Neuronal stem cell (in vitro differentiated cells): ENCODE measurements around the gene FSIP1.

Experiments
- DNase-seq: peaks from one replicate; pipeline ENCODE4 v3.0.0-alpha.2; 2013; ENCODE audit warnings: low spot score
- H2AFZ ChIP-seq: one replicate; pipeline ENCODE4 v1.6.1; 2013; ENCODE audit warnings: mild to moderate bottlenecking, low read length, inconsistent platforms
- H2AK5ac ChIP-seq: 2 replicates; pipeline ENCODE4 v1.6.1; 2013; ENCODE audit warnings: low read depth, mild to moderate bottlenecking, inconsistent platforms, low read length, moderate library complexity, mixed read lengths
- H2BK120ac ChIP-seq: 2 replicates; pipeline ENCODE4 v1.6.1; 2013; ENCODE audit warnings: low read depth, mild to moderate bottlenecking, inconsistent platforms, low read length, moderate library complexity, mixed read lengths
- H2BK12ac ChIP-seq: one replicate; pipeline ENCODE4 v1.6.1; 2013; ENCODE audit warnings: low read length, inconsistent platforms
- H2BK15ac ChIP-seq: 2 replicates; pipeline ENCODE4 v1.6.1; 2013; ENCODE audit warnings: mild to moderate bottlenecking, low read length, inconsistent platforms, mixed read lengths
- H2BK5ac ChIP-seq: one replicate; pipeline ENCODE4 v1.6.1; 2013; ENCODE audit warnings: inconsistent platforms, mild to moderate bottlenecking, low read length, moderate library complexity
- H3K14ac ChIP-seq: one replicate; pipeline ENCODE4 v1.6.1; 2013; ENCODE audit warnings: low read length, inconsistent platforms
- H3K18ac ChIP-seq: 2 replicates; pipeline ENCODE4 v1.6.1; 2013; ENCODE audit warnings: low read length, inconsistent platforms
- H3K23ac ChIP-seq: 2 replicates; pipeline ENCODE4 v1.6.1; 2013; ENCODE audit warnings: low read depth, mild to moderate bottlenecking, mixed read lengths, low read length, inconsistent platforms; ENCODE audit not compliant: poor library complexity
- H3K27ac ChIP-seq: replicated peaks from 3 replicates; pipeline ENCODE4 v1.5.1; 2013; ENCODE audit warnings: low read length, inconsistent platforms
- H3K27me3 ChIP-seq, 3 experiments: 2 replicates each; pipeline ENCODE4 v1.6.1; 2013; ENCODE audit warnings: low read length in 3 of 3, mild to moderate bottlenecking in 2 of 3, inconsistent platforms in 1 of 3, low read depth in 1 of 3, mixed read lengths in 1 of 3, moderate library complexity in 1 of 3; ENCODE audit not compliant: control insufficient read depth in 3 of 3, insufficient read depth in 3 of 3
- H3K36me3 ChIP-seq, 2 donors: replicated peaks in 1 of 2; 2 replicates each; pipeline ENCODE4 v1.6.1; 2013; ENCODE audit warnings: low read length in 2 of 2; ENCODE audit not compliant: control insufficient read depth in 2 of 2, insufficient read depth in 2 of 2
- H3K4ac ChIP-seq: 2 replicates; pipeline ENCODE4 v1.6.1; 2013; ENCODE audit warnings: inconsistent platforms, mild to moderate bottlenecking, low read length, moderate library complexity
- H3K4me1 ChIP-seq, 2 donors: 1 replicate in 1 of 2; 2 replicates in 1 of 2; pipeline ENCODE4 v1.6.1; 2013; ENCODE audit warnings: low read length in 2 of 2, low read depth in 1 of 2; ENCODE audit not compliant: control insufficient read depth in 2 of 2, insufficient read depth in 1 of 2
- H3K4me2 ChIP-seq: one replicate; pipeline ENCODE4 v1.6.1; 2013; ENCODE audit warnings: mild to moderate bottlenecking, low read length, inconsistent platforms; ENCODE audit not compliant: insufficient read depth, poor library complexity, severe bottlenecking
- H3K4me3 ChIP-seq, 2 donors: 2 replicates each; pipeline ENCODE4 v1.5.1; 2013; ENCODE audit warnings: low read length in 2 of 2, mild to moderate bottlenecking in 2 of 2, inconsistent platforms in 1 of 2, moderate library complexity in 1 of 2
- H3K79me1 ChIP-seq: one replicate; pipeline ENCODE4 v1.6.1; 2013; ENCODE audit warnings: low read depth, mild to moderate bottlenecking, inconsistent platforms, low read length, moderate library complexity
- H3K9ac ChIP-seq: one replicate; pipeline ENCODE4 v1.6.1; 2013; ENCODE audit warnings: mild to moderate bottlenecking, low read depth, low read length, inconsistent platforms; ENCODE audit not compliant: poor library complexity
- H3K9me3 ChIP-seq, 2 donors: replicated peaks in 1 of 2; 2 replicates each; pipeline versions ENCODE3 to v1.6.1; 2013; ENCODE audit warnings: low read length in 2 of 2, mild to moderate bottlenecking in 2 of 2, inconsistent platforms in 1 of 2, low read depth in 1 of 2, mixed read lengths in 1 of 2, moderate library complexity in 1 of 2; ENCODE audit not compliant: control insufficient read depth in 2 of 2, insufficient read depth in 1 of 2
- H4K8ac ChIP-seq: one replicate; pipeline ENCODE4 v1.6.1; 2013; ENCODE audit warnings: low read depth, mild to moderate bottlenecking, inconsistent platforms, low read length, moderate library complexity
- H4K91ac ChIP-seq: one replicate; pipeline ENCODE4 v1.6.1; 2013; ENCODE audit warnings: low read length, low read depth, mild to moderate bottlenecking, inconsistent platforms; ENCODE audit not compliant: poor library complexity
- WGBS, 2 donors: extraction: QIAGEN DNeasy Blood & Tissue Kit; methylation state at CpG; one replicate each; pipeline ENCODE4 v1.1.7; 2013; ENCODE audit warnings: missing lambda C conversion rate in 2 of 2, mixed read lengths in 1 of 2; ENCODE audit not compliant: insufficient read length in 2 of 2, insufficient replicate concordance in 1 of 2; ENCODE audit errors: extremely low coverage in 2 of 2; 5-methylcytosine and 5-hydroxymethylcytosine counted together

Gene FSIP1

GRCh38 chr15:39729500-39729899 is 53.1 kb downstream of the FSIP1 start:
- H4K91ac ChIP-seq, result no peak overlapping the region
- no peaks in the 10 kb centered on the region for H3K9me3 ChIP-seq
- H4K8ac ChIP-seq, result no peak overlapping the region
- H3K4me1 ChIP-seq, result no peaks in the 10 kb centered on the region
- no peak overlapping the region for H2BK12ac ChIP-seq
- no peak overlapping the region for H3K14ac ChIP-seq
- no peak overlapping the region for H3K27ac ChIP-seq
- H3K4me2 ChIP-seq, result no peak overlapping the region
- no peak overlapping the region for H3K23ac ChIP-seq
- H2AFZ ChIP-seq, result no peak overlapping the region
- no peak overlapping the region for H2BK120ac ChIP-seq
- H2AK5ac ChIP-seq, result no peak overlapping the region
- no peak for DNase-seq
- H3K79me1 ChIP-seq, result no peaks in the 10 kb centered on the region
- no peaks in the 10 kb centered on the region for H3K36me3 ChIP-seq
- no peak overlapping the region for H3K18ac ChIP-seq
- H3K27me3 ChIP-seq, result no peaks in the 10 kb centered on the region
- H3K4me3 ChIP-seq, result no peak overlapping the region
- no peak overlapping the region for H2BK5ac ChIP-seq
- WGBS, 2 donors, result no CpG with 5 or more reads among the region's 4 CpGs
- H3K4ac ChIP-seq, result no peak overlapping the region
- H2BK15ac ChIP-seq, result no peak overlapping the region
- H3K9ac ChIP-seq, result no peak overlapping the region

- Histone ChIP-seq H3K79me1 (no peaks in the 10 kb centered on the region), H3K36me3 (no peaks in the 10 kb centered on the region), H2BK15ac (no peak overlapping the region), H3K4me2 (no peak overlapping the region), H3K27ac (no peak overlapping the region), H2BK12ac (no peak overlapping the region), H3K9me3 (no peaks in the 10 kb centered on the region), H3K9ac (no peak overlapping the region), H3K18ac (no peak overlapping the region), H2BK120ac (no peak overlapping the region), H4K91ac (no peak overlapping the region), H3K14ac (no peak overlapping the region), H3K23ac (no peak overlapping the region), H2BK5ac (no peak overlapping the region), H3K4me3 (no peak overlapping the region), H3K4me1 (no peaks in the 10 kb centered on the region), H3K4ac (no peak overlapping the region), H2AFZ (no peak overlapping the region), H4K8ac (no peak overlapping the region), H3K27me3 (no peaks in the 10 kb centered on the region), H2AK5ac (no peak overlapping the region)
- WGBS, 2 donors, result no CpG with 5 or more reads among the region's 2 CpGs
- no peak for DNase-seq
Measured at GRCh38 chr15:39728845-39729244, 53.8 kb downstream of the FSIP1 start.

GRCh38 chr15:39721893-39722292 is 60.7 kb downstream of the FSIP1 start:
- Histone ChIP-seq H3K27me3 (no peaks in the 10 kb centered on the region), H4K8ac (no peak overlapping the region), H2BK12ac (no peak overlapping the region), H3K79me1 (no peaks in the 10 kb centered on the region), H2AK5ac (no peak overlapping the region), H3K36me3 (no peaks in the 10 kb centered on the region), H3K27ac (no peak overlapping the region), H3K4ac (no peak overlapping the region), H3K4me3 (no peak overlapping the region), H4K91ac (no peak overlapping the region), H2AFZ (no peak overlapping the region), H3K23ac (no peak overlapping the region), H3K14ac (no peak overlapping the region), H3K4me1 (peaks cover 0 to 8% of the 10 kb centered on the region in 2 donors), H2BK15ac (no peak overlapping the region), H2BK120ac (no peak overlapping the region), H2BK5ac (no peak overlapping the region), H3K9ac (no peak overlapping the region), H3K9me3 (peaks cover 0 to 5% of the 10 kb centered on the region in 2 donors), H3K4me2 (no peak overlapping the region), H3K18ac (no peak overlapping the region)
- no peak for DNase-seq
- no CpG with 5 or more reads among the region's 6 CpGs for WGBS, 2 donors

- H4K8ac ChIP-seq, result no peak overlapping the region
- no peak overlapping the region for H2AK5ac ChIP-seq
- peaks cover 0 to 8% of the 10 kb centered on the region in 2 donors for H3K4me1 ChIP-seq
- no peak overlapping the region for H3K4ac ChIP-seq
- peak overlapping the region; percentile 34 for H2AFZ ChIP-seq
- H3K9ac ChIP-seq, result no peak overlapping the region
- H2BK15ac ChIP-seq, result no peak overlapping the region
- H3K4me3 ChIP-seq, result no peak overlapping the region
- H3K27me3 ChIP-seq, result no peaks in the 10 kb centered on the region
- H3K14ac ChIP-seq, result no peak overlapping the region
- no peak overlapping the region for H3K23ac ChIP-seq
- peaks cover 0 to 10% of the 10 kb centered on the region in 2 donors for H3K9me3 ChIP-seq
- DNase-seq, result no peak
- H3K27ac ChIP-seq, result no peak overlapping the region
- no CpG with 5 or more reads among the region's 6 CpGs for WGBS, 2 donors
- H2BK12ac ChIP-seq, result no peak overlapping the region
- no peak overlapping the region for H4K91ac ChIP-seq
- H3K18ac ChIP-seq, result no peak overlapping the region
- no peaks in the 10 kb centered on the region for H3K36me3 ChIP-seq
- no peak overlapping the region for H2BK120ac ChIP-seq
- H2BK5ac ChIP-seq, result no peak overlapping the region
- no peak overlapping the region for H3K4me2 ChIP-seq
- H3K79me1 ChIP-seq, result no peaks in the 10 kb centered on the region
Measured at GRCh38 chr15:39720621-39721611, 61.7 kb downstream of the FSIP1 start.
